Activated naive CD8-positive, alpha-beta T cell treated with anti-CD3 and anti-CD28 coated beads, Interleukin-2, amount 10 ng/mL, durations not matched to agents 7 days and 5 days (primary cell): ENCODE measurements around the gene ZNF334. TPM values are rescaled to one million over a fixed set of nuclear protein-coding genes. Genes with fewer than 3 reads are reported as not detected.

Experiments used
- ATAC-seq: fragments of 150-1000 bp; cut with Tn5 transposase; one replicate; pipeline ENCODE4 v1.10.0; 2021; ENCODE audit warnings: low read depth, moderate library complexity
- POLR2A ChIA-PET: fragments of 350-600 bp; sonication (Branson Sonifier 250); formaldehyde crosslinking; loops from one replicate; lab custom pipeline; 2021; ENCODE audit warnings: antibody characterized with exemption; lab: Charles Lee
- DNase-seq: peaks from one replicate; pipeline ENCODE4 v3.0.0; 2021
- H3K27ac Mint-ChIP-seq: one replicate; pipeline ENCODE4 v1.8.0; 2022; ENCODE audit warnings: mild to moderate bottlenecking, mixed read lengths
- H3K27me3 Mint-ChIP-seq: one replicate; pipeline ENCODE4 v1.8.0; 2022; ENCODE audit warnings: mild to moderate bottlenecking, moderate library complexity, mixed read lengths
- H3K36me3 Mint-ChIP-seq: one replicate; pipeline ENCODE4 v1.8.0; 2021; ENCODE audit warnings: mild to moderate bottlenecking, mixed read lengths
- H3K4me1 Mint-ChIP-seq: one replicate; pipeline ENCODE4 v1.8.0; 2021; ENCODE audit warnings: mixed read lengths
- H3K4me3 Mint-ChIP-seq: one replicate; pipeline ENCODE4 v1.8.0; 2022; ENCODE audit warnings: mild to moderate bottlenecking, moderate library complexity, mixed read lengths
- H3K9me3 Mint-ChIP-seq: one replicate; pipeline ENCODE4 v1.8.0; 2021; ENCODE audit warnings: mixed read lengths
- total RNA-seq, 2 experiments: library from RNA; stranded (reverse); gene quantifications; one replicate each; pipeline ENCODE4 v1.2.3, GENCODE V29; 2021

Gene ZNF334
- total RNA-seq, 2 experiments from 2014 or later = 1.9 to 2.1 TPM

DNA sequence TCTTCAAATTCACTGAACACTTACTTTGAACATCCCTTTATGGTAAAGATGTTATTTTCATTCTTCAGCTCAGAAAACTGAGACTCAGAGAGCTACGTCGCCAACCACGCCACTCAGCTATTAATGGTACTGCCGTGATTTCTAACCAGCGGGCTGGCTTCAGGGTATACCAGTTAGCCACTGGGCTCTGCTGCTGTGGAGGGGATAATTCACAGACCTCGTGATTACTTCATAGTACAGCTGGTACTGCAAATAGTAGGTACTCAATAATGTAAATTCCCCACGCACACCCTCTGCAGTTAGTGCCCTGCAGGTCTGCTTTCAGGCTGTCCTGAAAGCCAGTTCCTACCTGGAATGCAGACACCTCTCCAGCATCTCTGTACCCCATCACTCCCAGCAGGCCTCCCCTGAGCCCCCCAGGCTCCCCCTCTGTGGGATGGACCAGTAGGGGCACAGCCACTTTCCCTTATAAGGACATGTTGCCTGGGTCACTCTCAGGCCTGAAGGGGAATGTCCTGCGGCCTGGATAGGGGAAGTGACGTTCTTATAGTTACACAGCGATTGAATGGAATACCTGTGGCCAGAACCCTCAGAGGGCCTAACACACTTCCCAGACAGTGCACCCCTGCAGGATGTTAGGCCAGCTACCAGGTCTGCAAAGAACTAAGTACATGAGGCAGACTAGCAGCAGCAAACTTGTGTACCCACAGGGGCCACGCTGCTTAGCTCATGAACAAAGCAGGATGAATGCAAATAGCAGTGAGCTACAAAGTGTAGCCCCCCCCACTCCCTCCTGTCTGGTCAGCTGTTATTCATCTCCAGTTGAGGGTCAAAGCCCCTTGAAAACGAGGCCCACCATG lies 38.4 kb upstream of the ZNF334 start:
- POLR2A ChIA-PET = no interaction called here

DNA sequence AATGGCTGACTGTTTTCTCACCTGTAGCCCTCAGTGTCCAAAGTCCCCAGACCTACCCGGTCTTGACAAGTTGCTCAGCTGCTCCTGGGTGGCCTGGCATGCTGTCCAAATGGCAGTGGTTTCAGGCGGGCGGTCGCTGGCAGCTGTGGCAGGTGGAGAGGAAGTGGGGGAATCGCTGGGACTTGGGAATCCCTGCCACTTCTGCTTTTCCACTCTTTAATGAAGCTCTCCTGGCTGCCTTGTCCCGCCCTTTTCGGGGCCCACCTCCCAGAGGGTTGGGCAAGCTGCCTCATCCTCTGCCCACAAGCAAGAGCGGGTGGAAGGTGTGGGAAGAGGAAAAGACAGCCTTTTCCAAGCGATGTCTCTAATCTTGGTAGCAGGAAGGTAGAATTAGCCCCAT lies 37.1 kb upstream of the ZNF334 start, which contains the start of gene OCSTAMP:
Gene OCSTAMP (minus strand): TSS at position 194 of the 400 bp plus-strand sequence. CDS start 94 bp downstream, at position 100.
- ATAC-seq = no peak
- H3K36me3 Mint-ChIP-seq = no peaks in the 10 kb centered on the region
- no peak within 1 kb of the TSS for H3K4me3 Mint-ChIP-seq
- DNase-seq = no peak
- no peaks in the 10 kb centered on the region for H3K9me3 Mint-ChIP-seq
- peaks cover 35% of the 10 kb centered on the region for H3K4me1 Mint-ChIP-seq
- H3K27ac Mint-ChIP-seq = no peak within 1 kb of the TSS
- POLR2A ChIA-PET = interaction anchor here (1.2 kb wide), 1 partner anchor 37 kb away, joined by 3 read pairs; the partner anchor contains the start of gene ZNF334
- H3K27me3 Mint-ChIP-seq = no peaks in the 10 kb centered on the region

More for the DNA sequence above, 38.4 kb upstream of the ZNF334 start:
- Mint-ChIP-seq H3K4me1 (peaks cover 34% of the 10 kb centered on the region), H3K27me3 (no peaks in the 10 kb centered on the region), H3K9me3 (no peaks in the 10 kb centered on the region), H3K36me3 (no peaks in the 10 kb centered on the region), H3K4me3 (peak overlapping the region; percentile 54), H3K27ac (no peak overlapping the region)
- DNase-seq (no peak), ATAC-seq (no peak)

DNA sequence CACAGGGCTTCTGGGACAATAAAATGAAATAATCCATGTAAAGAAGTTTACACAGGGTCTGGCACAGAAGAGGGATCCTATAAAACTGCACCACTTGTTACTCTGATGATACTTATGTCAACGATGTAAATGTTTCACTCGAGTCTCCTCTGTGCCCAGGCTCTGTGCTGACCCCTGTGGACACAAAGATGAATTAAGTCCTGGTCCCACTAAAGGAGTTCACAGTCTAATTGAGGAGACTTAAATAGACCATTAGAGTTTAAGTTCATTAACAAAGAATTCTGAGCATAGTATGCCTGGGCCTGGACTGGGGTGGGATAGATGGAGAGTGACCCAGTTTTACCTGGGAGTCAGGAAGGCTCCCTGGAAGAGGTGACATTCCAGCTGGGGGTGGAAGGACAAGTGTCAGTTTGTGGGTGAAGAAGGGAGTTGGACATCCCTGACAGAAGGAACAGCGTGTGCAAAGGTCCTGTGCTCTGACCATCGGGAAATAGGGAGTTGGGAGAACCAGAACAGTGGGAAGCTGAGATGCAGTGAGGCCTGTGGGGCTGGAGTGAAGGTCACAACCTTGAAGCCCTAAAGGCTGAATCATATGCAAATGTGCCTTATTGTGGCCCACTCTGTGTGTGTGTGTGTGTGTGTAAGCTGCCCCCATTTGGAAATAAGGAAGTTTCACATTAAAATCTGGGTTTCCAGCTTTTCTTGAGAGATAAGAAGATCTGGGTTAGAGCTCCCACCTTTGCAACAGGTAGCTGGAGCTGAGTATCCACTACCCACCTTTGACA lies 36.0 kb upstream of the ZNF334 start:
- Mint-ChIP-seq H3K9me3 (no peaks in the 10 kb centered on the region), H3K4me1 (peaks cover 34% of the 10 kb centered on the region), H3K4me3 (no peak overlapping the region), H3K36me3 (no peaks in the 10 kb centered on the region), H3K27me3 (no peaks in the 10 kb centered on the region), H3K27ac (no peak overlapping the region)
- DNase-seq (no peak), ATAC-seq (no peak)
- POLR2A ChIA-PET = interaction anchor here (1.2 kb wide), 1 partner anchor 36 kb away, joined by 3 read pairs; the partner anchor contains the start of gene ZNF334

GRCh38 chr20:46548688-46549087 lies 35.3 kb upstream of the ZNF334 start:
- Mint-ChIP-seq H3K27ac (no peak overlapping the region), H3K4me3 (no peak overlapping the region), H3K36me3 (no peaks in the 10 kb centered on the region), H3K4me1 (peaks cover 34% of the 10 kb centered on the region), H3K9me3 (no peaks in the 10 kb centered on the region), H3K27me3 (peaks cover 4% of the 10 kb centered on the region)
- DNase-seq (no peak), ATAC-seq (no peak)
- POLR2A ChIA-PET = no interaction called here

- no peak for DNase-seq
Measured at GRCh38 chr20:46547995-46548394, 34.6 kb upstream of the ZNF334 start.

DNA sequence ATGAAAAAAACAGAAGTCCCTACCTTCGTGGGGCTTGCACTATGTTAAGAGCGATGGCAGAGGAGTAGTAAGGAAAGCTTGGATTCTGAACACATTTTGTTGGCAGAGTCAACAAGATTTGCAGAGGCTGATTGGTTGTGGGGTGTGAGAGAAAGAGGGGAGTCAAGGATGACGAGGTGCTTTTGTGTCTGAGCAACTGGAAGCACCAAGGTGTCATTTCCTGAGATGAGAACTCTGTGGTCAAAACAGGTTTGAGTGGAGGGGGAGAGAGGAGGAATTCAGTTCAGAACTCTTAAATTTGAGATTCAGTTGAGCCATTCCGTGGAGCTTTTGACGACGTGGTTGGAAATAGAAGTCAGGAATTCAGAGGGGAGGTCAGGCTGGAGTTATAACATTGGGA lies 33.6 kb upstream of the ZNF334 start:
- no peak for ATAC-seq
- no peak overlapping the region for H3K27ac Mint-ChIP-seq
- H3K4me3 Mint-ChIP-seq = no peak overlapping the region
- no peak for DNase-seq
- H3K27me3 Mint-ChIP-seq = peaks cover 11% of the 10 kb centered on the region
- no peaks in the 10 kb centered on the region for H3K9me3 Mint-ChIP-seq
- no peaks in the 10 kb centered on the region for H3K36me3 Mint-ChIP-seq
- POLR2A ChIA-PET = interaction anchor here (1.0 kb wide), 1 partner anchor 144 kb away, joined by 4 read pairs; no protein-coding TSS in a partner anchor
- peaks cover 19% of the 10 kb centered on the region for H3K4me1 Mint-ChIP-seq

More at GRCh38 chr20:46547995-46548394, 34.6 kb upstream of the ZNF334 start:
- Mint-ChIP-seq H3K4me1 (peaks cover 29% of the 10 kb centered on the region), H3K36me3 (no peaks in the 10 kb centered on the region), H3K4me3 (no peak overlapping the region), H3K27me3 (peaks cover 5% of the 10 kb centered on the region), H3K9me3 (no peaks in the 10 kb centered on the region), H3K27ac (no peak overlapping the region)
- POLR2A ChIA-PET = no interaction called here
- ATAC-seq = no peak

DNA sequence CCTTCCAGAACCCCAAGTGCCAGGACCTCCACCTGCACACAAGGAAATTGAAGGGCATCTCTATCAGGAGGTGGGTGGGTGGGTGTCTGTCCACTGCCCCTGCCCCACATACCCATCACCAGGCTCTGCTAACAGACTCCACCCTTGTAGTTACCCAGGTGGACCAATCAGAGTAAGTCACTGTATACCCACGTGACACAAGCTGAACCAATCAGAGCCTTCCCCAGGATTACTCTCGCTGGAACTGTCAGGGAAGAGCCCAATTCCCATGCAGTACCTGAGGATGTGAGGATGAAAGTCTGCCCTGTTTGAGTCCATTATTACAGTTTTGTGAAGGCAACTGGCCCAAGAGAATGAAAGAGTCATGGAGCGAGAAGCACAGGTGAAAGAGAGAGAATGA lies 32.9 kb upstream of the ZNF334 start:
- Mint-ChIP-seq H3K36me3 (no peaks in the 10 kb centered on the region), H3K4me1 (peaks cover 14% of the 10 kb centered on the region), H3K9me3 (no peaks in the 10 kb centered on the region), H3K4me3 (no peak overlapping the region), H3K27ac (no peak overlapping the region), H3K27me3 (peaks cover 11% of the 10 kb centered on the region)
- DNase-seq (no peak), ATAC-seq (no peak)
- POLR2A ChIA-PET = interaction anchor here (1.3 kb wide), 1 partner anchor 8 kb away, joined by 3 read pairs; no protein-coding TSS in a partner anchor

GRCh38 chr20:46545827-46546138 lies 32.4 kb upstream of the ZNF334 start:
- Mint-ChIP-seq H3K36me3 (no peaks in the 10 kb centered on the region), H3K27ac (peak overlapping the region; percentile 93), H3K27me3 (peaks cover 15% of the 10 kb centered on the region), H3K4me3 (peak overlapping the region; percentile 12), H3K4me1 (peaks cover 12% of the 10 kb centered on the region), H3K9me3 (no peaks in the 10 kb centered on the region)
- DNase-seq (no peak), ATAC-seq (no peak)
- POLR2A ChIA-PET = interaction anchor here (1.3 to 1.6 kb wide), 2 partner anchors 8 to 134 kb away, joined by 3 to 7 read pairs; no protein-coding TSS in a partner anchor

DNA sequence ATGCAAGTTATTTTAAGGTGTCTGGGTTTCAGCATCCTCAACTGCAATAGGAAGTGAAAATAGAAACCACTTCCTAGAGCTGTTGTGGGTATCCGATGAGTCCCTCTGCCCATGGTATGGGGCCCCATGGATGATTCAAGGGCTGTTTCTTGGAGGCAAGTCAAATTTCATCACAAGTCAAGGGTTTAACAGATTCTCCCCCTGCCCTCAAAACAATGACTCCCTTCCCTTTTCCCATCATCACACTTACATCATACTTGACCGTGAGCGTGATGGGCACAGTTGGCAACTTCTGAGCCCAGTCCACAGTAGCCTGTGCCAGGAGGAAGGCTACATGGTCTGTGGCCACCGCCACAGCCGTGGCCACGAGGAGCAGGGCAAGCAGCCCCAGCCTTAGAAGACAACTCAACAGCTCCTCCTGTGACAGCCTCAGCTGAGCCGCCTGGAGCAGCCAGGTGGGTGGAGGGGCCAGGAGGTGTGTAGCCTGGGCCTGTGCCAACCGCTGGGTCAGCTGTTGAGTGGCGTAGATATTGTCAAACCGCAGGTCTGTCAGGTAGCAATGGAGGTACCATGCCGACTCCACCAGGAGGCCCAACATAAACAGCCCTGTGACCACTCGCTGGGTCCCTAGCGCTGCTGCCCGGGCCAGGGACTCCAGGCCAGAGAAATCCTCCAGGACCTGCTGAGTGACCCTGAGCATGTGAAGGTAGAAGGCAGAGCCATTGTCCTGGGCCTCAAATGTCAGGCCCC lies 31.9 kb upstream of the ZNF334 start:
- POLR2A ChIA-PET = interaction anchor here (0.7 to 1.6 kb wide), 6 partner anchors 9 to 143 kb away, joined by 3 to 7 read pairs (median 3); partner anchors contain the start of gene TP53RK
- peak overlapping the region; percentile 93 for H3K27ac Mint-ChIP-seq
- peak; percentile 89 for ATAC-seq
- no peaks in the 10 kb centered on the region for H3K36me3 Mint-ChIP-seq
- no peaks in the 10 kb centered on the region for H3K9me3 Mint-ChIP-seq
- peak overlapping the region; percentile 70 for H3K4me3 Mint-ChIP-seq
- H3K27me3 Mint-ChIP-seq = peaks cover 15% of the 10 kb centered on the region
- DNase-seq = peak; percentile 67
- H3K4me1 Mint-ChIP-seq = peaks cover 12% of the 10 kb centered on the region

GRCh38 chr20:46544576-46544975 lies 31.2 kb upstream of the ZNF334 start:
- peaks cover 12% of the 10 kb centered on the region for H3K4me1 Mint-ChIP-seq
- peaks cover 18% of the 10 kb centered on the region for H3K27me3 Mint-ChIP-seq
- DNase-seq (no peak), ATAC-seq (no peak)
- H3K36me3 Mint-ChIP-seq = no peaks in the 10 kb centered on the region
- no peak overlapping the region for H3K27ac Mint-ChIP-seq
- H3K9me3 Mint-ChIP-seq = no peaks in the 10 kb centered on the region
- POLR2A ChIA-PET = interaction anchor here (0.9 to 1.6 kb wide), 4 partner anchors 14 to 137 kb away, joined by 3 to 7 read pairs (median 4); no protein-coding TSS in a partner anchor
- H3K4me3 Mint-ChIP-seq = peak overlapping the region; percentile 70

DNA sequence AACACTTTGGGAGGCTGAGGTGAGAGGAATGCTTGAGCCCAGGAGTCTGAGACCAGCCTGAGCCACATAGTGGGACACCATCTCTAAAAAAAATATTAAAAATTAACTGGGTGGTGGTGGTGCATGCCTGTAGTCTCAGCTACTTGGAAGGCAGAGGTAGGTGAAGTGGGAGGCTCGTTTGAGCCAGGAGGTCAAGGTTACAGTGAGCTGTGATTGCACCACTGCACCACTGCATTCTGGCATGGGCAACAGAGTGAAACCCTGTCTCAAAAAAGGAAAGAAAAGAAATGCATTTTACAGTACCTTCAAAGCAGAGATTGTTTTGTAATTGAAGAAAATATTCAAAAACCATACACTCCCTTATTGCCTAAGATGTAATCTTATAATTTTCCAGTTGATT lies 30.6 kb upstream of the ZNF334 start:
- Mint-ChIP-seq H3K4me3 (no peak overlapping the region), H3K9me3 (no peaks in the 10 kb centered on the region), H3K4me1 (peaks cover 12% of the 10 kb centered on the region), H3K27me3 (peaks cover 23% of the 10 kb centered on the region), H3K36me3 (no peaks in the 10 kb centered on the region), H3K27ac (no peak overlapping the region)
- POLR2A ChIA-PET = interaction anchor here (1.0 to 1.2 kb wide), 2 partner anchors 14 to 18 kb away, joined by 3 to 4 read pairs; no protein-coding TSS in a partner anchor
- ATAC-seq = no peak
- no peak for DNase-seq

DNA sequence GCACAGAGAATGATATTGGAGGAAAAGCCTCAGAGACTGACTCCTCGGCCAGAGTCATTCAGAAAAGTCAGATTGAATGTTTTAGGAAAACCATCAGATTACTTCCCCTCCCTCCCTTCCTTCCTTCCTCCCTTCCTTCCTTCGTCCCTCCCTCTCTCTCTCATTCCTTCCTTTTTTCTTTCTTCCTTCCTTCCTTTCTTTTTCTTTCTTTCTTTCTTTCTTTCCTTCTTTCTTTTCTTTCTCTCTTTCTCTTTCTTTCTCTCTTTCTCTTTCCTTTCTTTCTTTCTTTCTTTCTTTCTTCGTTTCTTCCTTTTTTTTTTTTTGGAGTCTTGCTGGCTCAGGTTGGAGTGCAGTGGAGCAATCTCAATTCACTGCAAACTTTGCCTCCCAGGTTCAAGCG lies 29.7 kb upstream of the ZNF334 start:
- Mint-ChIP-seq H3K27me3 (peaks cover 23% of the 10 kb centered on the region), H3K27ac (peak overlapping the region; percentile 9), H3K36me3 (no peaks in the 10 kb centered on the region), H3K4me1 (peaks cover 12% of the 10 kb centered on the region), H3K4me3 (no peak overlapping the region), H3K9me3 (no peaks in the 10 kb centered on the region)
- DNase-seq (no peak), ATAC-seq (no peak)
- POLR2A ChIA-PET = interaction anchor here (1.0 kb wide), 1 partner anchor 18 kb away, joined by 3 read pairs; no protein-coding TSS in a partner anchor
